Esophagus muscularis mucosa (tissue), 4 donors: ENCODE measurements around the gene ASIC2.

Experiments used
- EP300 ChIP-seq: sonication (generic); formaldehyde crosslinking; IDR thresholded peaks from one replicate; pipeline ENCODE4 v1.6.1; 2017; ENCODE audit warnings: antibody characterized with exemption
- POLR2AphosphoS5 ChIP-seq, 2 donors: sonication (generic); formaldehyde crosslinking; IDR thresholded peaks; one replicate each; pipeline ENCODE4 v1.6.1; 2017; ENCODE audit warnings: antibody characterized with exemption in 2 of 2
- TF ChIP-seq, protein P1 (sequence below), 3 experiments: fragments of 200-600 bp in 2 of 3; fragments of 450-650 bp in 1 of 3; sonication (generic) in 2 of 3; IDR thresholded peaks; one replicate each; pipeline ENCODE4 v1.5.1; 2017 to 2019; ENCODE audit warnings: antibody characterized with exemption in 3 of 3, mild to moderate bottlenecking in 2 of 3, moderate library complexity in 1 of 3

DNA sequence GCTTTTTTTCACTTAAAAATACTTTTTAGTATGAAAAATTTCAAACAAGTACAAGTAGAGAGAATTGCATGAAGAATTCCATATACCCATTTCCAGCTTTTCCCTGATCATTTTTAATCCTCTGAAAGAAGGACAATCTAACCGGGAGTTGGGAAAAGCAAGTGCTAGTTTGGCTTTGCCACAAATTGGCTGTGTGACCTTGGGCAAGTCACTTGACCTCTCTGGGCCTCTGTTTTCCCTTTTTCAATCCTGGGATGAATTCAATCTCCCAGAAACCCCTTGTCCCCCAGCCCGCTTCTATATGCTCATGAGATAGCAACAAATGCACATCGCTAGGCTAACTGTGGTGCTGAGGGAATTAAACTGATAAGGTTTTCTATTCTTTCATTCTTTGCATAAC, 49.4 kb downstream of the ASIC2 start:
- TF ChIP-seq, protein P1, sequence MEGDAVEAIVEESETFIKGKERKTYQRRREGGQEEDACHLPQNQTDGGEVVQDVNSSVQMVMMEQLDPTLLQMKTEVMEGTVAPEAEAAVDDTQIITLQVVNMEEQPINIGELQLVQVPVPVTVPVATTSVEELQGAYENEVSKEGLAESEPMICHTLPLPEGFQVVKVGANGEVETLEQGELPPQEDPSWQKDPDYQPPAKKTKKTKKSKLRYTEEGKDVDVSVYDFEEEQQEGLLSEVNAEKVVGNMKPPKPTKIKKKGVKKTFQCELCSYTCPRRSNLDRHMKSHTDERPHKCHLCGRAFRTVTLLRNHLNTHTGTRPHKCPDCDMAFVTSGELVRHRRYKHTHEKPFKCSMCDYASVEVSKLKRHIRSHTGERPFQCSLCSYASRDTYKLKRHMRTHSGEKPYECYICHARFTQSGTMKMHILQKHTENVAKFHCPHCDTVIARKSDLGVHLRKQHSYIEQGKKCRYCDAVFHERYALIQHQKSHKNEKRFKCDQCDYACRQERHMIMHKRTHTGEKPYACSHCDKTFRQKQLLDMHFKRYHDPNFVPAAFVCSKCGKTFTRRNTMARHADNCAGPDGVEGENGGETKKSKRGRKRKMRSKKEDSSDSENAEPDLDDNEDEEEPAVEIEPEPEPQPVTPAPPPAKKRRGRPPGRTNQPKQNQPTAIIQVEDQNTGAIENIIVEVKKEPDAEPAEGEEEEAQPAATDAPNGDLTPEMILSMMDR (IDR thresholded peaks at IDR 0.05), result no peak
- no peak for TF ChIP-seq EP300
- no peak for TF ChIP-seq POLR2AphosphoS5 (IDR thresholded peaks at IDR 0.05)
